ENCODE data around the gene CALHM4.

GRCh38 chr6:116518621-116519368 is 34.8 kb upstream of the CALHM4 start:
- TF ChIP-seq CTCF (IDR thresholded peaks at IDR 0.05) (no peak), POLR2AphosphoS5 (IDR thresholded peaks at IDR 0.05) (no peak), POLR2A (IDR thresholded peaks at IDR 0.05; ENCODE audit: low read depth) (no peak), EP300 (IDR thresholded peaks at IDR 0.05) (no peak)

Data from esophagus muscularis mucosa (tissue), 4 donors.